Subcutaneous adipose tissue (tissue), 4 donors: Measurements from ENCODE around the gene SHISA2. TPM values are rescaled to one million over a fixed set of nuclear protein-coding genes. Genes with fewer than 3 reads are reported as not detected.

ENCODE experiments used
- total RNA-seq, 4 donors: library from RNA; depleted of rRNA; stranded (reverse); fragments of >200 nt; gene quantifications; one replicate each; pipeline ENCODE4 v1.1.0, GENCODE V29; 2016
- TF ChIP-seq, protein P1 (sequence below): fragments of 450-650 bp; IDR thresholded peaks from one replicate; pipeline ENCODE4 v1.5.1; 2016; ENCODE audit warnings: low read depth, mild to moderate bottlenecking, control low read depth, antibody characterized with exemption, moderate library complexity

The SHISA2 gene
- total RNA-seq, 4 donors from 2014 or later, result 0.44 to 0.82 (median 0.54) TPM

DNA sequence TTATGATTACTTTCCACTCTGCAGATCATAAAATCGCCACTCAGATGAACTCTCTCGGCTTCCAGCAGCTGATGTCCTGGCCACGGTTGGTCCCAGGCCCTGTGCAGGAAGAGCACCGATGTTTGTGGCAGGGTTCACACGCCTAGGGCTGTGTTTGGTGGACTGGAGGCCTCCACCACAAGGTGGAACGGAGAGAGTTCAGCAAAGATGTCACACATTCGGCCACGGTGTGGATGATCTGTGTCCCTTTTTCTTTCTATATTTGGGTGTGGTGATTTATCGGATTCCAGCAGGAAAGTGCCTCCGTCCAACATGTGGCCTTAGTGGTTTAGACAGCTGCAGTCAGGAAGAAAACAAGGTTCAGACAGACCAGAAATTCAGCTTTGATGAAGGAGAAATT, 521 bp upstream of the SHISA2 start:
- TF ChIP-seq, protein P1, sequence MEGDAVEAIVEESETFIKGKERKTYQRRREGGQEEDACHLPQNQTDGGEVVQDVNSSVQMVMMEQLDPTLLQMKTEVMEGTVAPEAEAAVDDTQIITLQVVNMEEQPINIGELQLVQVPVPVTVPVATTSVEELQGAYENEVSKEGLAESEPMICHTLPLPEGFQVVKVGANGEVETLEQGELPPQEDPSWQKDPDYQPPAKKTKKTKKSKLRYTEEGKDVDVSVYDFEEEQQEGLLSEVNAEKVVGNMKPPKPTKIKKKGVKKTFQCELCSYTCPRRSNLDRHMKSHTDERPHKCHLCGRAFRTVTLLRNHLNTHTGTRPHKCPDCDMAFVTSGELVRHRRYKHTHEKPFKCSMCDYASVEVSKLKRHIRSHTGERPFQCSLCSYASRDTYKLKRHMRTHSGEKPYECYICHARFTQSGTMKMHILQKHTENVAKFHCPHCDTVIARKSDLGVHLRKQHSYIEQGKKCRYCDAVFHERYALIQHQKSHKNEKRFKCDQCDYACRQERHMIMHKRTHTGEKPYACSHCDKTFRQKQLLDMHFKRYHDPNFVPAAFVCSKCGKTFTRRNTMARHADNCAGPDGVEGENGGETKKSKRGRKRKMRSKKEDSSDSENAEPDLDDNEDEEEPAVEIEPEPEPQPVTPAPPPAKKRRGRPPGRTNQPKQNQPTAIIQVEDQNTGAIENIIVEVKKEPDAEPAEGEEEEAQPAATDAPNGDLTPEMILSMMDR, result no peak

DNA sequence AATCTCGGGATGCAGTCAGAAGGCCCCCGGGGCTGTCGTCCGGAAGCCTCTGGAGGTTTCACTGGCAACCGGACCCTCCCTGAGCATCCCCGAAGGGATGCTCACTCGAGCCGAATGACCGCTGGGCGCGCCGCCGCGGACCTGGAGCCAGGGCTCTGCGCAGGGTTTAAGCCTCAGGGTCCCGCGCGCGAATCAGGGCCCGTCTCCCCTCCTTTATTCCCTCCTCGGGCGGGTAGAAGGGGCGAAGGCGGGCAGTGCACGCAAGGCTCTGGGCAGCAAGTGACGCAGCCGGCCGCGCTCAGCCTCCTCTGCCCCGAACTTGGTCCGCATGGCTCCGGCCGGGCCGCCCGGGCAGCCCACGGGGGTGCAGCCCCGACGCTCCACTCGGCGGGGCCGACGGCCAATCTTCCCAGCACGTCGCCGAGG, 572 bp downstream of the SHISA2 start:
- TF ChIP-seq, protein P1, result no peak

DNA sequence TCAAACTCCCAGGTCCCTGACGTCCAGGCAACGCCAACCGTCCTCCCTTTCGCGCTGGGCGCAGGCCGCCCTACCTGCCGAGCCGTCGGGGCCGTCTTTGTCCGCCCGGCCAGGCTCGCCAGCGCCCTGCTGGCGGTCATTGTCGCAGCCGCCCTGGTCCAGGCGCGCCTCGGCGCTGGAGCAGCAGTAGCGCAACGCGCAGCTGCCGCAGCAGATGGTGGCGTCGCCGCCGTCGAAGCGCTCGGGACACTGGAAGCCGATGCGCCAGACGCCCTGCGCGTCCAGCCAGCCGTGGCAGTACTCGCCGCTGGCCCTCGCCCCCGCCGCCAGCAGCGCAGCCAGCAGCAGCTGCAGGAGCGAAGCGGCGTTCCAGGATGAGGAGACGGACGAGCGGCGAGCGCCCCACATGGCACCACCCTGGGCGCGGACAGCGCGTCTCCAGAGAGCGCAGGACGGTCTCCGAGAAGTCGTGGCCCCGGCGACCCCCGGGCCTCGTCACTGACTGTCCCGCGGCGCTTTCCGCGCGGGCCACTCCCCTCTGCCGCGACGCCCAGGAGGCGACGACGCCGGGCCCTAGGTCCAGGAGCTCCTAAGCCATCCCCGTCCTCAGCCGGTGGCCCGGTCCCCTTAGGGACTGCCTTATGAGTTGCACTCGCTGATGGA, 1.1 kb downstream of the SHISA2 start:
- TF ChIP-seq, protein P1, result no peak

DNA sequence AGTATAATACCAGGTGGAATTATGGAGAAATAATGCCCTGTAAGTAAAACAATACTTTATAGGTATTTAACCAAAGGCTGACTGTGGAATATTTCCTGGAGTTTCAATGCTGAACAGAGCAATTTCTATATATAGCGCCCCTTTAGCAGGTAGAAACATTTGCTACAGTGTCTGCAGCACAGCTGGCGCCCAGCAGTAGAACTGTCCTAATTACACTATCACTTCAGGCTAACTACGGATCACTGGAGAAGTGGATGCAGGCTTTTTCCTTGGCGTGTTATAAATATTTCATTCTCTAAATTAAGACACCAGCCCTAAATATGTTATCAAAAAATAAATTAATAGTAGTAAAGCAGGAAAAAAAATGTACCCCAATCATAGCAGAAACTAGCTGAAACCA, 3.1 kb downstream of the SHISA2 start:
- TF ChIP-seq, protein P1, result no peak

DNA sequence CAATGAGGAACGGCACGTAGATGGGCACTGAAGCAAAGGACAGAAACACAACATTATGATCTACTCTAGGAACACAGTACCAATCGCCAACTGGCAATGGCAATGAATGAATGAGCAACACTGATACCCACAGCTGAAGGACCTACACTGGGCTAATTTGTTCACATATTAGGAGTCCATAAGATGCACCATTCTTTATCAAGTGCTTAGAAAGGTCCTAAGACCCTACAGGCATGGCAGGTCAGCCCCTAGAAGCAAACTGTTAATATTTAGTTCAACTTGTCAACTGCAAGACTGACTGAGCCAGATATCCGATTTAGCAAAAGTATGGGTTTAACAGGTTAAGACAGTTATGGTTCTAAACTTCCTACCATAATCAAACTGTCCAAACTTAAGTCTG, 4.8 kb downstream of the SHISA2 start:
- TF ChIP-seq, protein P1, result no peak

DNA sequence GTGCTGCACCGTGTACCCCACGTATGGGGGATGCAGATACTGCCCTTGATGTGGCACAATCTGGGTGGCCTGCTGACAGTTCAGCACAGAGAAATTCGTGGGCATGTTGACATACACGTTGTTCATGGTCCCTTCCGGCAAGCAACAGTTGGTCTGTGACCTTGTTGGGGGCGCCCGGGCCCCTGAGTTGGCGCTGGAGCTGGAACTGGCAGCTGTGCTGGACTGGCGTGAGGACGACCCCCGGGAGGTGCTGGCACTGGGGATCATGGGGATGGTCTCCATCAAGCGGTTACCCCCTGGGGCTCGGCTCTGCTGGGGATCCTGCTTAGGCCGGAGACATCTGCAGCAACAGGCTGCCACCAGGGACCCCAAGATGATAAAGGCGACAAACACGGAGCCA, 5.2 kb downstream of the SHISA2 start:
- TF ChIP-seq, protein P1, result no peak

DNA sequence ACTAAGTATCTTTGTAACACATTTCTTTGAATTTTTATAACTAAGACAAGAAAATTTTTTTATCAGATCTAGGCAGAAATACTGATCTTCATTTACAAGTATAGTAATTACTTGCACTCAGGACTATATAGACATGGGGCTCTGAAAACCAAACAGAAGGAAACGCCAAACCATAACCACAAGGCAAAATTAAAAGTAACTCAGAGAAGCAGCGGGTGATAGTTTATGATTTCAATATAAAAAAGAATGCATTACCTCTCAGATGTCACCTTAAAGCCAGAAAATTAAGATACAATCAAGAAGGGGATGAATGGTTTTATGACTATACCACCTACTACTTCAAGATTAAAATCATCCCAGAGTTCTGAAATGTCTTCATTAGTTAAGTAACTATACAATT, 6.7 kb downstream of the SHISA2 start:
- TF ChIP-seq, protein P1, result no peak
